Activated naive CD4-positive, alpha-beta T cell treated with anti-CD3 and anti-CD28 coated beads for 36 hours (primary cell): ENCODE data around the gene SLC25A34. TPM values are rescaled to one million over a fixed set of nuclear protein-coding genes. Genes with fewer than 3 reads are reported as not detected.

ENCODE experiments used
- CTCF ChIA-PET: fragments of 350-600 bp; sonication (Branson Sonifier 250); formaldehyde crosslinking; loops from one replicate; lab custom pipeline; 2021; ENCODE audit warnings: antibody characterized with exemption; lab: Charles Lee
- DNase-seq: peaks from one replicate; pipeline ENCODE4 v3.0.0-alpha.2; 2020
- H3K27ac Mint-ChIP-seq: one replicate; pipeline ENCODE4 v1.8.0; 2021; ENCODE audit warnings: mild to moderate bottlenecking, mixed read lengths
- H3K27me3 Mint-ChIP-seq: one replicate; pipeline ENCODE4 v1.8.0; 2021; ENCODE audit warnings: low read depth, mixed read lengths
- H3K36me3 Mint-ChIP-seq: one replicate; pipeline ENCODE4 v1.8.0; 2021; ENCODE audit warnings: low read depth, mixed read lengths
- H3K4me1 Mint-ChIP-seq: one replicate; pipeline ENCODE4 v1.8.0; 2021; ENCODE audit warnings: low read depth, mixed read lengths
- H3K4me3 Mint-ChIP-seq: one replicate; pipeline ENCODE4 v1.8.0; 2021; ENCODE audit warnings: mild to moderate bottlenecking, moderate library complexity, mixed read lengths
- H3K9me3 Mint-ChIP-seq: one replicate; pipeline ENCODE4 v1.8.0; 2021; ENCODE audit warnings: mixed read lengths
- intact Hi-C: fragments of 100-400 bp; cut with micrococcal nuclease; formaldehyde crosslinking; loops from one replicate; pipeline ENCODE4 v1.15.1; 2023
- total RNA-seq, 2 experiments: library from RNA; stranded (reverse); gene quantifications; one replicate each; pipeline ENCODE4 v1.2.3, GENCODE V29; 2021

Gene SLC25A34
- total RNA-seq, 2 experiments from 2014 or later: 0.43 to 0.74 TPM

DNA sequence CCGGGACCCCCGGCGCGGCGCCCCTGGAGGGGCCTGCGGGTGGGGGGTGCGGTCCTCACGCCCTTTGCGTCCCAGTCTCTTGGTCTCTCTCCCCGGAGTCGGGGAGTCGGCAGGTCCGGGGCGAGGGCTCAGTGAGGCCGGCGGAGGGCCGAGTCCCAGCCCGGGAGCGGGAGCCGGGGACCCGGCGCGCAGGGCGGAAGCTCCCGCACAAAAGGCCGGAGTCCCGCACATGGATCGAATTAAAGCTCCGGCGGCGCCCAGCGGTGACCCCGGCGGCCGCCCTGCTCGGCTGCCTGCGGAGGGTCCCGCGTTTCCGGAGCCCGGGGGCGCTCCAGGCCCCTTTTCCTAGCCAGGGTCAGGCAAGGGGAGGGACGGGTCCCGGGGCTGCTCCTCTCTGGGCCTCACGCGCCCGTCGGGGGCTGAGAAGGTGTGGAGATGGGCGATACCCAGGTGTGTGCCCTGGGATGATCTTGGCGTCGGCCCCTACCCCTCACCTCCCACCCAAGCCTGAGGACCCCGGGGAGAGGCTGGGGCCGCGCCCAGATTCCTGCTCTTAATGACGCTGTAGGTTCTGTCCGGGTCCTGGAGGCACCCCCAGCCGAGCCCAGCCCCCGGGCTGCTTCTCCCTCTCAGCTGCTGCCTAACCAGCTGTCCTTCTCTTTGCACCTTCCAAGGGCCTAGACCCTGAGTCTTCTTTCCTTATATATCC is 23.0 kb downstream of the SLC25A34 start:
- CTCF ChIA-PET: no interaction called here
- no peaks in the 10 kb centered on the region for H3K9me3 Mint-ChIP-seq
- H3K27ac Mint-ChIP-seq: no peak overlapping the region
- DNase-seq: no peak
- no peaks in the 10 kb centered on the region for H3K36me3 Mint-ChIP-seq
- peaks cover 16% of the 10 kb centered on the region for H3K4me1 Mint-ChIP-seq
- intact Hi-C loops: no loop called here
- peaks cover 36% of the 10 kb centered on the region for H3K27me3 Mint-ChIP-seq
- peak overlapping the region; percentile 32 for H3K4me3 Mint-ChIP-seq

DNA sequence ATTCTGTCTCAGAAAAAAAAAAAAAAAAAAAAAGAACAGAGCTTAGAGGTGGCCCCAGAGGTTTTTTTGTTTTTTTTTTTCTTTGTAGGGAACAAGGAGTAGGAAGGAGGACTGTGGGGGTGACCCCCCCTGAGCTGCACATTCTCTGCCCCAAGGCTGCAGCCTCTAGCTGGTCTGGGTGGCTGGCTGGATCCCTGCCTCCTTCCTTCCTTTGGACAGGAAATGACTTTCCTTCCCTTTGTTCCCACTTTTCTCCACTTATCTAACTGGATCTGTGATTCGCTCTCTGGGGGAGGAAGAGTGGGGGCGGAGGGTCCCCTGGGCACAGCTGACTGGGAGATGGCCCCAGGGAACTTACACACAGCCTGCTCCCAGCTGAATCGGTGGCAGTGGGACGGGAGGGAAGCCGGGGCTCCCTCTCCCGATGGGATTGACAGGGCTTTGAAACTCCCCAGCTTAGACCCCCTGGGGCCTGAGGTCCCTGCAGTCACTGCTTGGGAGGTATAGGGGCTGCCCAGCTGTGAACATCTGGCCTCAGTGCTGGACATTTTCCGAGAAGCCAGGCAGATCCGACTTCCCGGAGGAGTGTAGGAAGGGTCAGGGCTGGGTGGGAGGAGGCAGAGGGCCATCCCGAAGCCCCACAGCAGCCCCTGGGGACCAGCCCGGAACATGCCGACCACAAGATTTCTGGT is 24.6 kb downstream of the SLC25A34 start:
- H3K9me3 Mint-ChIP-seq: no peaks in the 10 kb centered on the region
- intact Hi-C loops: no loop called here
- no peaks in the 10 kb centered on the region for H3K36me3 Mint-ChIP-seq
- CTCF ChIA-PET: no interaction called here
- H3K4me3 Mint-ChIP-seq: no peak overlapping the region
- no peak for DNase-seq
- peaks cover 16% of the 10 kb centered on the region for H3K4me1 Mint-ChIP-seq
- peaks cover 31% of the 10 kb centered on the region for H3K27me3 Mint-ChIP-seq
- H3K27ac Mint-ChIP-seq: no peak overlapping the region

DNA sequence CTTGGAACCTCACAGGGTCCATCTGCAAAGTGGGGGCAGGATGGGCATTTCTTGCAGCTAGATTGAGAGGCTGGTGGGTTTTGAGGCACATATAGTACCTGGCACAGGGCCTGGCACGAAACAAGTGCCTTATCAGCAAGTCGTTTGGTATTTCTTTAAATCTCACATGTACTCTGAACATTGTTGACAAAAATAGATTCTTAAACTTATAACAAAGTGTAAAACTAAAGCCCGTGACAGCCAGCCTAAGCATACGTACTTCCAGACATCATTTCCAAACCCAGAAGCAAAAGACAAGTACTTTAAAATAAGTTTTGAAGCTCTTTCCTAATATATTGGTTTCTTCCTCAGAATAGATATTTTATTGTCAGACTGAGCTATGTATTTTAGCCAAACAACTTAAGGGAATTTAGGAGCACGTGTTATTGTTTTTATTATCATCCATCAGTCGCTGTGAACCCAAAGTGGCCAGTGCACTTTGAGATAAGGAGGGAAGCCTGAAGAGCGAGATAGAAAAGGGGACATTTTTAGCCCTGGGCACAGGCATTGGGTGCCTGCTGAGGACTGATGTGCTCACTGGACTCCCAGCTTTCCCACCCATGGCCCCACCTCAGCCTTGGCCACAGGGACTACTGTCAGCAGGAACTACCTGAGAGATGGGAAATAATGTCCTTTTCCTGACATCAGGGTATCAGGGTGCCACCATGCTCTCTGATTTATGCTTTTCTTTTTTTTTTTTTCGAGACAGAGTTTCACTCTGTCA is 25.5 kb downstream of the SLC25A34 start:
- Mint-ChIP-seq H3K9me3 (no peaks in the 10 kb centered on the region), H3K27ac (no peak overlapping the region), H3K36me3 (no peaks in the 10 kb centered on the region), H3K4me3 (no peak overlapping the region), H3K4me1 (peaks cover 11% of the 10 kb centered on the region), H3K27me3 (peaks cover 26% of the 10 kb centered on the region)
- DNase-seq: no peak
- intact Hi-C loops: no loop called here
- CTCF ChIA-PET: interaction anchor here (0.9 kb wide), 1 partner anchor 311 kb away, joined by 3 read pairs; the partner anchor contains the start of gene FAM131C

DNA sequence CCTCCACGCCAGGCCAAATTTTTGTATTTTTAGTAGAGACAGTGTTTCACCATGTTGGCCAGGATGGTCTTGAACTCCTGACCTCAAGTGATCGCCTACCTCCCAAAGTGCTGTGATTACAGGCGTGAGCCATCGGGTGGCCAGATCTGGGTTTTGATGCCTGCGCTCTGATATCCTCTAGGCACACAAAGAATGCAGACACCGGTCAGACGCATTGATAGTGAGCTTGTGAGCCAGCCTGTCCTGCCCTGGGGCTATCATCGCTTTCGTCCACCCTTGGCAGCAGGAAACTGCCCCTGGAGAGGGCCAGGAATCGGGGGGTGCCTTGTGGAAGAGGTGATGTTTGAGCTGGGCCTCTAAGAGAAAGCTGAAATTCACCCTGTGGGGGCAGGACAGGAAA is 26.5 kb downstream of the SLC25A34 start:
- no peak for DNase-seq
- no peak overlapping the region for H3K27ac Mint-ChIP-seq
- no peaks in the 10 kb centered on the region for H3K36me3 Mint-ChIP-seq
- intact Hi-C loops: no loop called here
- peaks cover 2% of the 10 kb centered on the region for H3K4me1 Mint-ChIP-seq
- H3K27me3 Mint-ChIP-seq: peaks cover 17% of the 10 kb centered on the region
- CTCF ChIA-PET: interaction anchor here (0.6 to 0.9 kb wide), 2 partner anchors 108 to 310 kb away, joined by 3 to 4 read pairs; partner anchors contain the start of gene FAM131C
- no peak overlapping the region for H3K4me3 Mint-ChIP-seq
- no peaks in the 10 kb centered on the region for H3K9me3 Mint-ChIP-seq

DNA sequence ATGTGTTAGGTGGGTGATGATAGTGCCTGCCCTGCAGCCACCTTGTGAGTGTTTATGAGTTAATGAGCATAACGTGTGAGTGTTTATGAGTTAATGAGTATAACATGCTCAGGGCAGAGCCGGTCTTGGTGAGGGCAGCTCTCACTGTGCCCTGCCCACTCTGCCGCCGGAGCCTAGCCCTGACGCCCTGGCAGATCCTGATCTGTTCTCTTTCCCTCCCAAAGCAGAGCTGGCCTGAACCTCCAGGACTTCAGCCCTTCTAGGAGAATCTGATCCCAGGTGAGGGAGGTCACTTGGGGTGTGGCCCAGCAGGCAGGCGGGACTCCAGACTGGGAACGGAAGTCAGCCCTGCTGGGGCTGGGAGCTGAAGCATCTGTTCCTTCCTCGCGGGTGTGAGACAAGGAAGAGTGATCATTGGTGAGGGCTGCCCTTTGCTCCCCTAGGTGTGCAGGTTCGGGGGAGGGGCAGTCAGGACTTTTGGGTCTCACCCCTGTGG is 28.3 kb downstream of the SLC25A34 start:
- no peaks in the 10 kb centered on the region for H3K4me1 Mint-ChIP-seq
- CTCF ChIA-PET: no interaction called here
- intact Hi-C loops: no loop called here
- no peak for DNase-seq
- peaks cover 11% of the 10 kb centered on the region for H3K27me3 Mint-ChIP-seq
- no peaks in the 10 kb centered on the region for H3K36me3 Mint-ChIP-seq
- H3K4me3 Mint-ChIP-seq: no peak overlapping the region
- H3K27ac Mint-ChIP-seq: no peak overlapping the region
- H3K9me3 Mint-ChIP-seq: no peaks in the 10 kb centered on the region

DNA sequence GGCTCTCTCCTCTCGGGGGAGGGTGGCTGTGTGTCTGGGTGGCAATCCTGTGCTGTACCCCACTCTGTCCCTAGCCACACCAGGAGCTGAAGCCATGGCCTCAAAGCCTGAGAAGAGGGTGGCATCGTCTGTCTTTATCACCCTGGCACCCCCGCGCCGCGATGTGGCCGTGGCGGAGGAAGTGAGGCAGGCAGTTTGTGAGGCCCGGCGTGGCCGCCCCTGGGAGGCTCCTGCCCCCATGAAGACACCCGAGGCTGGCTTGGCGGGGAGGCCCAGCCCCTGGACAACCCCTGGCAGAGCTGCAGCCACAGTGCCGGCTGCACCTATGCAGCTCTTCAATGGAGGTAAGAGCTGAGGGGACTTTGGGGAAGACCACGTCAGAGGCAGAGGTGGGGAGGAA is 28.8 kb downstream of the SLC25A34 start:
- intact Hi-C loops: no loop called here
- no peak for DNase-seq
- Mint-ChIP-seq H3K4me1 (no peaks in the 10 kb centered on the region), H3K27me3 (peaks cover 8% of the 10 kb centered on the region), H3K9me3 (no peaks in the 10 kb centered on the region), H3K4me3 (no peak overlapping the region), H3K27ac (no peak overlapping the region), H3K36me3 (no peaks in the 10 kb centered on the region)
- CTCF ChIA-PET: no interaction called here

DNA sequence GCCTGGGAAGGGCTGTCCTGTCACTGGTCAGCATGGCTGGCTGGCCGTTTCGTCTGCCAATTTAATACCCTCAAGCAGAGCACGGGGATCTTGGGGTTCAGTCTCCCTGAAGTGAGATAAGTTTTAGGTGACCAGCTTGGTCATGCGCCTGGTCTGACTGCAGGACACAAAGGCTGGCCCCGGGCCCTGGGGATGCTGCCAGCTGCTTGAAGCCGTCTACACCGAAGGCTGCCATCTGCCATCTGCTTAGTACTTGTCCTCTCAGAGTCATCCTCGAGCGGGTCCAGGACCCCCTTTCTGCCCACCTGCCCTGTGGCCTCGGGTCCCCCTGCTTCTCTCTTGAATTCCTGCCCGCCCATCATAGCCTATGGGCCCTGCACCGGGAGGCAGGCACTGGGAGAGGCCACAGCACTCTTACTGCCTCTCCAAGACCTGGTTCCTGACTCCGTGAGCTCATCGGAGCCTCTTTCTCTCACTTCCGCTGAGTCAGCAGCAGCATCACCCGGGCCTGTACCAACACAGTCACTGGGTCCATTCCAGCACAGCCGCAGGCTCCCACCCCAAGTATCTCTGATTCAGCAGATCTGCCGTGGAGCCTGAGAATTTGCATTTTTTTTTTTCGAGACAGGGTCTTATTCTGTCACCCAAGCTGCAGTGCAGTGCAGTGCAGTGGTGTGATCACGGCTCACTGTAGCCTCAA is 29.6 kb downstream of the SLC25A34 start:
- intact Hi-C loops: no loop called here
- DNase-seq: no peak
- no peak overlapping the region for H3K4me3 Mint-ChIP-seq
- peaks cover 8% of the 10 kb centered on the region for H3K27me3 Mint-ChIP-seq
- no peaks in the 10 kb centered on the region for H3K4me1 Mint-ChIP-seq
- no peaks in the 10 kb centered on the region for H3K9me3 Mint-ChIP-seq
- no peaks in the 10 kb centered on the region for H3K36me3 Mint-ChIP-seq
- CTCF ChIA-PET: interaction anchor here (0.8 to 0.9 kb wide), 2 partner anchors 26 to 27 kb away, joined by 3 read pairs; no protein-coding TSS in a partner anchor
- no peak overlapping the region for H3K27ac Mint-ChIP-seq

DNA sequence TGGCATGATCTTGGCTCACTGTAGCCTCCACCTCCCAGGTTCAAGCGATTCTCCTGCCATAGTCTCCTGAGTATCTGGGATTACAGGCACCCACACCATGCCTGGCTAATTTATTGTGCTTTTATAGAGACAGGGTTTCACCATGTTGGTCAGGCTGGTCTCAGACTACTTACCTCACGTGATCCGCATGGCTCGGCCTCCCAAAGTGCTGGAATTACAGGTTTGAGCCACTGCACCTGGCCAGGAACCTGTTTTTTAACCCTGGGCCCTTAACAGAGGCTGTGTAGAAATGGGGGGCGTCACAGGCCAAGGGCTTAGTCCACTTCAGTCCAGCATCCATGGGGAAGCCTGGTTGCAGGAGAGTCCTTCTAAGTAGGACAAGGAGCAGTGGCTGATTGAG is 31.9 kb downstream of the SLC25A34 start:
- intact Hi-C loops: no loop called here
- H3K36me3 Mint-ChIP-seq: no peaks in the 10 kb centered on the region
- no peaks in the 10 kb centered on the region for H3K4me1 Mint-ChIP-seq
- no peak for DNase-seq
- H3K9me3 Mint-ChIP-seq: no peaks in the 10 kb centered on the region
- H3K27ac Mint-ChIP-seq: no peak overlapping the region
- CTCF ChIA-PET: no interaction called here
- H3K4me3 Mint-ChIP-seq: no peak overlapping the region
- no peaks in the 10 kb centered on the region for H3K27me3 Mint-ChIP-seq

DNA sequence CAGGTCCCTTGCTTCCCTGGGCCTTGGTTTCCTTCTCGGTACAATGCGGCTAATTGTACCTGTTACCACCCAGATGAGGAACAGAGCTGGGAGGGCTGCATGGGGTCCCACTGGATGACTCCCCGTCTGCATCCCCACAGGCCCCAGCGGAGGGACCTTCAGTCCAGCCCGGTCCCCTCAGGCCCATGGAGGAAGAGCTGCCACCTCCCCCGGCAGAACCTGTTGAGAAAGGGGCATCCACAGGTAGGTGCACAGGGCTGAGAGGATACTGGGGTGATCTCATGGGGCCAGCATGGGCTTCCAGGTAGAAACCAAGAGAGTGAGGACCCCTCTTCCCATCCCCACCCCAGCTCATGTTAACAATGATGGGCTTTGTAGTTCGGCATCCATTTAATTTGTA is 32.3 kb downstream of the SLC25A34 start:
- intact Hi-C loops: no loop called here
- DNase-seq: no peak
- Mint-ChIP-seq H3K27ac (no peak overlapping the region), H3K9me3 (no peaks in the 10 kb centered on the region), H3K36me3 (no peaks in the 10 kb centered on the region), H3K4me1 (no peaks in the 10 kb centered on the region), H3K4me3 (no peak overlapping the region), H3K27me3 (no peaks in the 10 kb centered on the region)
- CTCF ChIA-PET: interaction anchor here (0.6 kb wide), 1 partner anchor 20 kb away, joined by 3 read pairs; no protein-coding TSS in a partner anchor

DNA sequence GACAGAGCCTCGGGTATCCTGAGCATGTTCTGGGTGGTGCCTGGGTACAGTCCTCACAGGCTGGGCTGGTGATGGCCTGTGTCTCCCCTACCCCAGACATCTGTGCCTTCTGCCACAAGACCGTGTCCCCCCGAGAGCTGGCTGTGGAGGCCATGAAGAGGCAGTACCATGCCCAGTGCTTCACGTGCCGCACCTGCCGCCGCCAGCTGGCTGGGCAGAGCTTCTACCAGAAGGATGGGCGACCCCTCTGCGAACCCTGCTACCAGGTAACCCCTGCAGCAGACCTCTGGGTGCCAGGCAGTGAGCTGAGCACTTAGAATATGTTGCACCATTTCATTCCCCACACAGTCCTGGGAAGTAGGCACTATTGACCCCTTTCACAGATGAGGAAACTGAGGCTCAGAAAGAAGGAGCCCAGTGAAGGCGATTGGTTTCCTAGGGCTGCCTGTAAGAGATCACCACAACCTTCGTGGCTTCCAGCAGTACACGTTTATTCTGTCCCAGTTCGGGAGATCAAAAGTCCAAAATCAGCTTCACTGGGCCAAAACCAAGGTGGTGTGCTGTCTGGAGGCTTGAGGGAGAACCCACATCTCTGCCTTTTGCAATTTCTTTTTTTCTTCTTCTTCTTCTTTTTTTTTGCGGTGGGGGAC is 34.4 kb downstream of the SLC25A34 start:
- intact Hi-C loops: no loop called here
- Mint-ChIP-seq H3K9me3 (no peaks in the 10 kb centered on the region), H3K4me1 (no peaks in the 10 kb centered on the region), H3K27ac (no peak overlapping the region), H3K36me3 (no peaks in the 10 kb centered on the region), H3K4me3 (no peak overlapping the region), H3K27me3 (no peaks in the 10 kb centered on the region)
- DNase-seq: no peak
- CTCF ChIA-PET: interaction anchor here (0.6 kb wide), 1 partner anchor 30 kb away, joined by 4 read pairs; no protein-coding TSS in a partner anchor

DNA sequence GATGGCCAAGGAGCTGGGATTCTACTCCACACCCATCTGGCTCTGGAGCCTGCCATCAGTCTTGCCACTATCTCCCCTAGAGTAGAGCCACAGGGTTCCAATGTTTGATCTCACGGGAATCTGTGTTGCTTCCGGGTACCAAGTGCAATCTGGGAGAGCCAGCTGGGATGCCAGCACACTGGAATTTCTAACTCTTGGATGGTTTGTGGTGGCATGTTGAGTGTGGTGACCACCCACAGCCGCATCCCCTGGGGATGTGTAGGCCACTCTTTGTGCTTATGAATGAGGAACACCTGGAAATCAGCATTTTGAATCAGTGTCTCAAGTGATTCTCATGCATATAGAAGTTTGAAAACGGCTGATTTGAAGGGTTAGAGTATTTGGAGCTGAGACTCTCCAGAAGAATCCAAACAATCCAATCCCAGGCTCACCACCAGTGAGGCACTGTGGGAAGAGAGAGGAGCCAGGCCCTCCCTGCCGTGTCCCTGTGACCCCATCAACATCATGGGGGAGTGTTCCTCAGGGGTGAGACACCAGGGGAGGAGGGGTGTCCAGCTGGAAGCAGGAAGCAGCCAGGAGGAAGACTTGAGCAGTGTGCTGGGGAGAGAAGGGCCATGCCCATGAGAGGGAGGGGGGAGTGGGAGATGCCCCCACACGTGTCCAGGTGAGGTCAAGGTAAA is 35.9 kb downstream of the SLC25A34 start:
- CTCF ChIA-PET: no interaction called here
- Mint-ChIP-seq H3K4me3 (no peak overlapping the region), H3K4me1 (no peaks in the 10 kb centered on the region), H3K36me3 (no peaks in the 10 kb centered on the region), H3K27me3 (no peaks in the 10 kb centered on the region), H3K27ac (no peak overlapping the region), H3K9me3 (no peaks in the 10 kb centered on the region)
- intact Hi-C loops: no loop called here
- DNase-seq: no peak
